CD14-positive monocyte (primary cell): Measurements from ENCODE around the gene CNNM2. TPM values are rescaled to one million over a fixed set of nuclear protein-coding genes. Genes with fewer than 3 reads are reported as not detected.
"Not testable (repeated sequence)": the region's sequence is repeated elsewhere in the genome, so short reads cannot be mapped to it uniquely, and the experiment has no call there.

Experiments
- DNase-seq, 3 donors: peaks; one replicate each; pipeline ENCODE4 v3.0.0-alpha.2; 2011 to 2022
- H2AFZ ChIP-seq: 2 replicates; pipeline ENCODE4 v1.6.0; 2012; ENCODE audit warnings: mild to moderate bottlenecking, low read depth, low read length, inconsistent platforms; ENCODE audit not compliant: insufficient read depth, poor library complexity, severe bottlenecking
- H3K27ac ChIP-seq, 2 donors: 1 replicate in 1 of 2; 2 replicates in 1 of 2; pipeline ENCODE4 v1.5.1; 2012 to 2013; ENCODE audit warnings: low read length in 2 of 2, control low read depth in 1 of 2, inconsistent platforms in 1 of 2, low read depth in 1 of 2, mild to moderate bottlenecking in 1 of 2
- H3K27me3 ChIP-seq, 2 donors: one replicate each; pipeline versions ENCODE4 v1.6.0 to v1.6.1; 2011 to 2013; ENCODE audit warnings: low read length in 2 of 2; ENCODE audit not compliant: control insufficient read depth in 2 of 2, insufficient read depth in 2 of 2
- H3K36me3 ChIP-seq, 2 donors: replicated peaks in 1 of 2; 1 replicate in 1 of 2; 2 replicates in 1 of 2; pipeline versions ENCODE4 v1.5.1 to v1.6.1; 2012 to 2013; ENCODE audit warnings: low read length in 2 of 2, control low read depth in 1 of 2, inconsistent platforms in 1 of 2, mild to moderate bottlenecking in 1 of 2; ENCODE audit not compliant: insufficient read depth in 2 of 2, control insufficient read depth in 1 of 2
- H3K4me1 ChIP-seq, 2 donors: 1 replicate in 1 of 2; 2 replicates in 1 of 2; pipeline versions ENCODE4 v1.5.1 to v1.6.1; 2012 to 2013; ENCODE audit warnings: low read length in 2 of 2, control low read depth in 1 of 2, inconsistent platforms in 1 of 2, mild to moderate bottlenecking in 1 of 2, moderate library complexity in 1 of 2; ENCODE audit not compliant: insufficient read depth in 2 of 2, control insufficient read depth in 1 of 2
- H3K4me2 ChIP-seq: replicated peaks from 2 replicates; pipeline ENCODE3; 2012; ENCODE audit warnings: low read length, moderate library complexity, mild to moderate bottlenecking; ENCODE audit not compliant: poor library complexity, severe bottlenecking; ENCODE audit errors: extremely low read depth
- H3K4me3 ChIP-seq, 3 experiments: fragments of 200-600 bp in 1 of 3; sonication (generic) in 1 of 3; replicated peaks in 1 of 3; 1 replicate in 2 of 3; 2 replicates in 1 of 3; pipeline ENCODE4 v1.5.1; 2011 to 2013; ENCODE audit warnings: low read length in 3 of 3, mild to moderate bottlenecking in 3 of 3, control low read depth in 2 of 3, low read depth in 2 of 3, inconsistent platforms in 1 of 3, moderate library complexity in 1 of 3
- H3K79me2 ChIP-seq: 2 replicates; pipeline ENCODE4 v1.6.0; 2012; ENCODE audit warnings: mild to moderate bottlenecking, control low read depth, inconsistent platforms, low read length, moderate library complexity; ENCODE audit not compliant: insufficient read depth
- H3K9ac ChIP-seq: 2 replicates; pipeline ENCODE4 v1.6.0; 2017; ENCODE audit warnings: low read length, mild to moderate bottlenecking; ENCODE audit not compliant: insufficient read depth, poor library complexity, severe bottlenecking
- H3K9me3 ChIP-seq, 2 donors: replicated peaks in 1 of 2; 1 replicate in 1 of 2; 2 replicates in 1 of 2; pipeline versions ENCODE4 v1.5.1 to v1.6.1; 2012 to 2013; ENCODE audit warnings: low read length in 2 of 2, control low read depth in 1 of 2; ENCODE audit not compliant: control insufficient read depth in 1 of 2, insufficient read depth in 1 of 2
- H4K20me1 ChIP-seq: 2 replicates; pipeline ENCODE4 v1.6.0; 2012; ENCODE audit warnings: mild to moderate bottlenecking, low read length, control low read depth, moderate library complexity; ENCODE audit not compliant: insufficient read depth
- H3K27ac Mint-ChIP-seq, 7 donors: one replicate each; pipeline ENCODE4 v1.8.0; 2020; ENCODE audit warnings: mild to moderate bottlenecking in 7 of 7, mixed read lengths in 7 of 7, moderate library complexity in 6 of 7, inconsistent platforms in 2 of 7
- H3K27me3 Mint-ChIP-seq, 3 donors: one replicate each; pipeline ENCODE4 v1.8.0; 2021 to 2022; ENCODE audit warnings: low read depth in 3 of 3, mild to moderate bottlenecking in 3 of 3, mixed read lengths in 3 of 3, moderate library complexity in 3 of 3, inconsistent platforms in 1 of 3
- H3K36me3 Mint-ChIP-seq, 2 donors: one replicate each; pipeline ENCODE4 v1.8.0; 2020; ENCODE audit warnings: mixed read lengths in 2 of 2, inconsistent platforms in 1 of 2, mild to moderate bottlenecking in 1 of 2
- H3K4me1 Mint-ChIP-seq: one replicate; pipeline ENCODE4 v1.8.0; 2020; ENCODE audit warnings: mild to moderate bottlenecking, mixed read lengths
- H3K4me3 Mint-ChIP-seq, 2 donors: one replicate each; pipeline ENCODE4 v1.8.0; 2020; ENCODE audit warnings: mild to moderate bottlenecking in 2 of 2, mixed read lengths in 2 of 2, moderate library complexity in 1 of 2
- H3K9me3 Mint-ChIP-seq, 7 donors: one replicate each; pipeline ENCODE4 v1.8.0; 2020 to 2022; ENCODE audit warnings: mixed read lengths in 7 of 7, mild to moderate bottlenecking in 6 of 7, moderate library complexity in 6 of 7, inconsistent platforms in 2 of 7
- CTCF ChIP-seq: fragments of 200-600 bp; IDR thresholded peaks from one replicate; pipeline ENCODE4 v1.8.0; 2022; ENCODE audit warnings: antibody characterized with exemption, mild to moderate bottlenecking
- WGBS: methylation state at CpG from one replicate; pipeline ENCODE4 v1.1.5; 2013; ENCODE audit warnings: missing lambda C conversion rate; ENCODE audit not compliant: insufficient coverage; 5-methylcytosine and 5-hydroxymethylcytosine counted together
- intact Hi-C, 2 donors: fragments of 100-400 bp; cut with micrococcal nuclease; formaldehyde crosslinking; loops; one replicate each; pipeline versions ENCODE4 v1.15.0 to v1.15.1; 2023
- polyA plus RNA-seq, 3 donors: library from polyadenylated mRNA; depleted of rRNA in 1 of 3; unstranded in 2 of 3; stranded (reverse) in 1 of 3; fragments of 300-500 nt in 2 of 3; fragments of >200 nt in 1 of 3; fragmentation: Illumina TruSeq in 2 of 3; gene quantifications; 1 replicate in 2 of 3; 2 replicates in 1 of 3; pipeline ENCODE4 v1.2.3, GENCODE V29; 2012 to 2021

CNNM2 gene
- polyA plus RNA-seq, 3 donors, result 1.6 to 3.8 (median 2.2) TPM

GRCh38 chr10:102926842-102927241, 8.7 kb downstream of the CNNM2 start:
- 94% methylated on average over 3 of the region's 6 CpGs for WGBS

GRCh38 chr10:102927311-102928010, 9.4 kb downstream of the CNNM2 start:
- peak overlapping the region in 1 of 3 experiments; percentile 42 for H3K4me3 ChIP-seq
- no peaks in the 10 kb centered on the region for H3K9me3 ChIP-seq
- H3K27ac ChIP-seq, result no peak overlapping the region
- Mint-ChIP-seq H3K4me1 (peaks cover 19% of the 10 kb centered on the region), H3K4me3 (peak overlapping the region; percentile 72 to 88), H3K9me3 (peaks cover 0 to 7% (median 4%) of the 10 kb centered on the region in 7 donors), H3K27ac (peak overlapping the region in 4 of 7 donors; percentile 7 to 66 (median 42)), H3K36me3 (peaks cover 0 to 2% of the 10 kb centered on the region in 2 donors), H3K27me3 (peaks cover 0 to 4% (median 0%) of the 10 kb centered on the region in 3 donors)
- peak overlapping the region; percentile 33 for H2AFZ ChIP-seq
- H3K36me3 ChIP-seq, result no peaks in the 10 kb centered on the region
- H4K20me1 ChIP-seq, result no peaks in the 10 kb centered on the region
- H3K9ac ChIP-seq, result no peak overlapping the region
- intact Hi-C loops, result no loop called here
- no peaks in the 10 kb centered on the region for H3K79me2 ChIP-seq
- H3K4me2 ChIP-seq, result peak overlapping the region; percentile 14
- WGBS, result 3% methylated on average over 7 of the region's 12 CpGs
- DNase-seq, result peak; percentile 16 to 36 (median 26)
- no peak for TF ChIP-seq CTCF
- no peaks in the 10 kb centered on the region for H3K27me3 ChIP-seq
- H3K4me1 ChIP-seq, result peaks cover 7% of the 10 kb centered on the region in 2 donors

More at GRCh38 chr10:102926842-102927241, 8.7 kb downstream of the CNNM2 start:
- Mint-ChIP-seq H3K4me3 (no peak overlapping the region), H3K36me3 (peaks cover 0 to 2% of the 10 kb centered on the region in 2 donors), H3K9me3 (peaks cover 0 to 4% (median under 1%) of the 10 kb centered on the region in 7 donors), H3K4me1 (peaks cover 18% of the 10 kb centered on the region), H3K27me3 (peaks cover 0 to 4% (median 0%) of the 10 kb centered on the region in 3 donors), H3K27ac (no peak overlapping the region)
- no peaks in the 10 kb centered on the region for H3K79me2 ChIP-seq
- H2AFZ ChIP-seq, result no peak overlapping the region
- no peak overlapping the region for H3K27ac ChIP-seq
- H3K4me3 ChIP-seq, result no peak overlapping the region
- H3K9me3 ChIP-seq, result no peaks in the 10 kb centered on the region
- H3K36me3 ChIP-seq, result no peaks in the 10 kb centered on the region
- no peak for TF ChIP-seq CTCF
- intact Hi-C loops, result no loop called here
- no peak overlapping the region for H3K9ac ChIP-seq
- DNase-seq, result no peak
- H3K27me3 ChIP-seq, result no peaks in the 10 kb centered on the region
- H4K20me1 ChIP-seq, result no peaks in the 10 kb centered on the region
- H3K4me2 ChIP-seq, result no peak overlapping the region
- H3K4me1 ChIP-seq, result peaks cover 7% of the 10 kb centered on the region in 2 donors

GRCh38 chr10:102928442-102928841, 10.3 kb downstream of the CNNM2 start:
- H3K4me3 ChIP-seq, H3K4me1 ChIP-seq, H3K27me3 ChIP-seq, H3K4me2 ChIP-seq, DNase-seq, H2AFZ ChIP-seq, H3K4me3 Mint-ChIP-seq, H3K79me2 ChIP-seq, H3K27ac Mint-ChIP-seq, H3K9me3 ChIP-seq, H3K36me3 ChIP-seq, H3K9ac ChIP-seq, intact Hi-C loops, H4K20me1 ChIP-seq, H3K27ac ChIP-seq, H3K36me3 Mint-ChIP-seq, H3K27me3 Mint-ChIP-seq: not testable (repeated sequence)
- H3K4me1 Mint-ChIP-seq, result peaks cover 16% of the 10 kb centered on the region
- WGBS, result 100% methylated on average over 2 of the region's 5 CpGs
- peaks cover 0 to 11% (median 4%) of the 10 kb centered on the region in 7 donors for H3K9me3 Mint-ChIP-seq
